Type B pancreatic cell (in vitro differentiated cells): Measurements from ENCODE around the gene IL7R. TPM values are rescaled to one million over a fixed set of nuclear protein-coding genes. Genes with fewer than 3 reads are reported as not detected.

Experiments
- DNase-seq: peaks from one replicate; pipeline ENCODE4 v3.0.0; 2021; ENCODE audit warnings: mixed read lengths; ENCODE audit not compliant: unreplicated experiment; ENCODE audit errors: extremely low spot score
- H3K27ac Mint-ChIP-seq: 2 replicates; pipeline ENCODE4 v1.8.0; 2021; ENCODE audit warnings: mild to moderate bottlenecking, mixed read lengths
- H3K27me3 Mint-ChIP-seq: 2 replicates; pipeline ENCODE4 v1.8.0; 2021; ENCODE audit warnings: mixed read lengths
- H3K36me3 Mint-ChIP-seq: 2 replicates; pipeline ENCODE4 v1.8.0; 2021; ENCODE audit warnings: mixed read lengths
- H3K4me1 Mint-ChIP-seq: one replicate; pipeline ENCODE4 v1.8.0; 2021; ENCODE audit warnings: mixed read lengths; ENCODE audit not compliant: unreplicated experiment
- H3K4me3 Mint-ChIP-seq: 2 replicates; pipeline ENCODE4 v1.8.0; 2021; ENCODE audit warnings: mild to moderate bottlenecking, mixed read lengths
- H3K9me3 Mint-ChIP-seq: 2 replicates; pipeline ENCODE4 v1.8.0; 2021; ENCODE audit warnings: mixed read lengths
- total RNA-seq: library from RNA; stranded (reverse); gene quantifications from 2 replicates; pipeline ENCODE4 v1.2.1, GENCODE V29; 2021; ENCODE audit warnings: low replicate concordance
- TF ChIP-seq, protein P1 (sequence below): fragments of 200-600 bp; sonication (generic); conservative IDR thresholded peaks from 2 replicates; pipeline ENCODE4 v1.5.0; 2021; ENCODE audit warnings: antibody characterized with exemption, mild to moderate bottlenecking

IL7R gene
- total RNA-seq, 1 donor from 2014 or later = not detected

DNA sequence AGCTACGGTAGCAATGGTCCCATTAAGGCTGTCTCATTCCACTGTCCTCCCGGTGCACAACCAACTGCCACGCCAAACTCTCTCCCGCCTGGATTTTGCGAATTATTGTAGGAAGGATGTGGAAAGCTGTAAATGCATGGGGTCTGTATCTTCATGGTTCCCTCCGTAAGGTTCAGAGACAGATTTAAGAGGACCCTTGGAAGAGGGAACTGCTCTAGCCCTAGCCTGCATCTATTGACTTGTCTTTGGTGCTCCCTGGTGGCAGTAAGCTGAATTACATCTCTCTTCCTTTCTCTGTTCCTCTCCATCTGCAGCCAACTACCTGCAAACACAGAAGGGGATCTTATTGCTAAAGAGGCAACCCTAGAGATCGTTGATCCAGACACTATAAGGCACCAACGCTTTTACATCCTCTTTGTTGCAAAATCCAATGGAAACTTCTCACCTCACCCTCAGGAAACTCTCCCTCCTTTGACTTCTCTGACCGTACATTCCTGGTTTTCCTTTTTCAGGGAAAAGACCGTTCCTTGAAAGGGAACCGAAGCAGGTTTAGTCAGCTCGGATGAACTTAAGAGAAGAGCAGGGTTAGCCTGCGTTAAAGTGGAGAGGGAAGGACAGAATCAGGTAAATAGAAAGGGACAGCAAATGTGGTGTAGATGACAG lies 69.8 kb downstream of the IL7R start:
- no peaks in the 10 kb centered on the region for H3K9me3 Mint-ChIP-seq
- H3K36me3 Mint-ChIP-seq = no peaks in the 10 kb centered on the region
- no peak overlapping the region for H3K27ac Mint-ChIP-seq
- DNase-seq = no peak
- peaks cover 10% of the 10 kb centered on the region for H3K4me1 Mint-ChIP-seq
- TF ChIP-seq, protein P1, sequence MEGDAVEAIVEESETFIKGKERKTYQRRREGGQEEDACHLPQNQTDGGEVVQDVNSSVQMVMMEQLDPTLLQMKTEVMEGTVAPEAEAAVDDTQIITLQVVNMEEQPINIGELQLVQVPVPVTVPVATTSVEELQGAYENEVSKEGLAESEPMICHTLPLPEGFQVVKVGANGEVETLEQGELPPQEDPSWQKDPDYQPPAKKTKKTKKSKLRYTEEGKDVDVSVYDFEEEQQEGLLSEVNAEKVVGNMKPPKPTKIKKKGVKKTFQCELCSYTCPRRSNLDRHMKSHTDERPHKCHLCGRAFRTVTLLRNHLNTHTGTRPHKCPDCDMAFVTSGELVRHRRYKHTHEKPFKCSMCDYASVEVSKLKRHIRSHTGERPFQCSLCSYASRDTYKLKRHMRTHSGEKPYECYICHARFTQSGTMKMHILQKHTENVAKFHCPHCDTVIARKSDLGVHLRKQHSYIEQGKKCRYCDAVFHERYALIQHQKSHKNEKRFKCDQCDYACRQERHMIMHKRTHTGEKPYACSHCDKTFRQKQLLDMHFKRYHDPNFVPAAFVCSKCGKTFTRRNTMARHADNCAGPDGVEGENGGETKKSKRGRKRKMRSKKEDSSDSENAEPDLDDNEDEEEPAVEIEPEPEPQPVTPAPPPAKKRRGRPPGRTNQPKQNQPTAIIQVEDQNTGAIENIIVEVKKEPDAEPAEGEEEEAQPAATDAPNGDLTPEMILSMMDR = peak; percentile 89
- peaks cover 65% of the 10 kb centered on the region for H3K27me3 Mint-ChIP-seq
- peak overlapping the region; percentile 53 for H3K4me3 Mint-ChIP-seq

Other genes with a start within 250 kb of the IL7R start
- gene SPEF2, start 239.0 kb upstream of the IL7R start, total RNA-seq = 11.5 and 15.1 TPM in 2 replicates
- gene CAPSL, start 81.7 kb downstream of the IL7R start, total RNA-seq = 0.45 and 2.3 TPM in 2 replicates
- 0.82 and 6.1 TPM in 2 replicates for gene UGT3A1, start 134.5 kb downstream of the IL7R start, total RNA-seq
- 0.86 and 2.3 TPM in 2 replicates for gene UGT3A2, start 210.0 kb downstream of the IL7R start, total RNA-seq